Duodenal mucosa (tissue), 2 donors: Measurements from ENCODE around the gene ITPKB.
"Not testable (repeated sequence)": the region's sequence is repeated elsewhere in the genome, so short reads cannot be mapped to it uniquely, and the experiment has no call there.

Experiments used
- H3K27ac ChIP-seq: one replicate; pipeline ENCODE4 v1.7.0; 2013; ENCODE audit warnings: low read depth, low read length
- H3K27me3 ChIP-seq, 2 donors: one replicate each; pipeline ENCODE4 v1.7.0; 2013; ENCODE audit warnings: low read length in 2 of 2, control low read depth in 1 of 2; ENCODE audit not compliant: insufficient read depth in 2 of 2, control insufficient read depth in 1 of 2
- H3K36me3 ChIP-seq, 2 donors: one replicate each; pipeline ENCODE4 v1.7.0; 2013; ENCODE audit warnings: low read length in 2 of 2, control low read depth in 1 of 2; ENCODE audit not compliant: insufficient read depth in 2 of 2, control insufficient read depth in 1 of 2
- H3K4me1 ChIP-seq, 2 donors: one replicate each; pipeline ENCODE4 v1.7.0; 2013; ENCODE audit warnings: low read length in 2 of 2, control low read depth in 1 of 2; ENCODE audit not compliant: insufficient read depth in 2 of 2, control insufficient read depth in 1 of 2
- H3K4me3 ChIP-seq, 2 donors: one replicate each; pipeline ENCODE4 v1.7.0; 2013; ENCODE audit warnings: low read length in 2 of 2, low read depth in 1 of 2
- H3K9ac ChIP-seq, 2 donors: one replicate each; pipeline ENCODE4 v1.7.0; 2013; ENCODE audit warnings: low read length in 2 of 2, low read depth in 1 of 2
- H3K9me3 ChIP-seq, 2 donors: one replicate each; pipeline ENCODE4 v1.7.0; 2013; ENCODE audit warnings: low read length in 2 of 2, control low read depth in 1 of 2; ENCODE audit not compliant: control insufficient read depth in 1 of 2

Gene ITPKB

DNA sequence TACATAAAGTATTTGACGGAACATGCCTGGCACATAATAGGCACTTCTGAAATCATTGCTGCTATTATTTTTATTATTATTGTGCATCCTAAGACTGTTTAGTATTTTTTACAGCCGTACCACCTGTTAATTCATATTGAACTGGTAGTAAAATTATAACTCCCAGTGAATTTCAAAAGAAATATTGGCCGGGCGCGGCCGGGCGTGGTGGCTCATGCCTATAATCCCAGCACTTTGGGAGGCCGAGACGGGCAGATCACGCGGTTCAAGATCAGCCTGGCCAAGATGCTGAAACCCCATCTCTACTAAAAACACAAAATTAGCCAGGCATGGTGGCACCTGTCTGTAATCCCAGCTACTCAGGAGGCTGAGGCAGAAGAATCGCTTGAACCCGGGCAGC, 18.5 kb downstream of the ITPKB start:
- not testable (repeated sequence) for H3K36me3 ChIP-seq, H3K27ac ChIP-seq, H3K4me3 ChIP-seq, H3K9me3 ChIP-seq, H3K9ac ChIP-seq, H3K27me3 ChIP-seq
- peaks cover 21 to 23% of the 10 kb centered on the region in 2 donors for H3K4me1 ChIP-seq

DNA sequence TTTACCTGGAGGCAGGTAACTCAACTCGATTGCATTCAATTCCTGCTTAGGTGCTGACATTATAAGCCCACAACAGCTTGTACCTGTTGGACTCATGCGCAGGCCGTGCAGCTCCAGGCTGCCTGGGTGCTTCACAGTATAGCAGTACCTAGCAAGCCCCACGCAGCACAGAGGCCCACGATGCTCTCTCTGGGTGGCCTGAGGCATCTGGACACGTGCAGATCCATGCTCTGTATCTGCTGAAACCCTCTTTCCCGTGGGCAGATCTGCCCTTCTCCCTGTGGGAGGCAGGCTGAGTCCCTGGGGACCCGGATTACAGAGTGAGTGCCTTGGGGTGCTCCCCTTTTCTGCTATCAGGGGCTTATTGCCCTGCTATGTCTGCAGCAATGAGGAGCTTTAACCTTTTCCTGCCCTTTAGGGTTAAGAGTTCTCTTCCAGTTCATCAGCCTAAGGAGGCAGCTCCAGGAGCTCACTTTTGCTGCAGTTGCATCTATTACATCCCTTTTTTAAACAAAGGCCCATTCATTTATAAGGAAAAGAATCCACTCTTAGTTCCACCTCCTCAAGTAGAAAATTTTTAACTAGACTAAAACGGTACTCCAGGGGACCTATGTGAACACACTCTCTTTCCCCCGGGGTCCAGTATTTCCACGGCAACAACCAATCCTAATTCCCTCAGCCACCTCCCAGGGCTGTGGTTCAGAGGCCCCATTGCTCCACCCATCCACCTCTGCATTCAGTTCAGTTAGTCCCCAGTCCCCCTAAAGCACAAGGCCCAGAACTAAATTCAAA, 19.3 kb downstream of the ITPKB start:
- no peaks in the 10 kb centered on the region for H3K9me3 ChIP-seq
- no peak overlapping the region for H3K27ac ChIP-seq
- H3K9ac ChIP-seq = no peak overlapping the region
- H3K27me3 ChIP-seq = no peaks in the 10 kb centered on the region
- H3K4me1 ChIP-seq = peaks cover 19 to 21% of the 10 kb centered on the region in 2 donors
- H3K36me3 ChIP-seq = peaks cover 0 to 3% of the 10 kb centered on the region in 2 donors
- no peak overlapping the region for H3K4me3 ChIP-seq

DNA sequence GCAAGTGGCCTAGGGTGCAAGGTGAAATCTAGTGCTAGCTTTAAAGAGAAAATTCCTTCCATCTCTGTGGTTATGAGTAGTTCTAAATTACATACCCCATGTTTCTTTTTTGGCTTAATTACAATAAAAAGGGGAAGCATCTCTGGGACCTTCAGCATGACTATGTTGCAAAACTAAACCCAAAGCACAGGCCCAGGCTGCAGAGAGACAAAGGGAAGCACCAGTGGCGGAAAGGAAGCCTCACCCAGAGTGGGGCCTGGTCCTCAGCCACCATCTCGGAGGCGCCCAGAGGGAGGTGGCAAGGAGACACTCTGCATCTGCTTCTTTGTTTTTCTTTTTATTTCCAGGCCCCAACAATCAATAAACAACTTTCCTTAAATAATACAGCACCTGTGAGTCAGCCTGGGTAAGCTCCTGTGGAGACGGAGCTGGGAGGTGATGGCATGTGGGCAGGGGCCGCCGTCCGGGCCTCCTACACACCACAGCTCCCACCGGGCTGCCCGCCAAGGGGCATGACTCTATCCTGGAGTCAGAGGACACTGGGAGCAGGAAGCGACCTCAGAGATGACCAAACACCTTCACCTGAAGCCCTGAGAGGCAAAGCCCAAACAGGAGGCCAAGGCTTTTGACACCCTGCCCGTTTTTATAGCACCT, 21.7 kb downstream of the ITPKB start:
- no peak overlapping the region for H3K27ac ChIP-seq
- no peak overlapping the region for H3K9ac ChIP-seq
- H3K27me3 ChIP-seq = no peaks in the 10 kb centered on the region
- H3K36me3 ChIP-seq = peaks cover 6 to 9% of the 10 kb centered on the region in 2 donors
- peaks cover 0 to 7% of the 10 kb centered on the region in 2 donors for H3K9me3 ChIP-seq
- H3K4me3 ChIP-seq = no peak overlapping the region
- H3K4me1 ChIP-seq = peaks cover 5 to 15% of the 10 kb centered on the region in 2 donors

DNA sequence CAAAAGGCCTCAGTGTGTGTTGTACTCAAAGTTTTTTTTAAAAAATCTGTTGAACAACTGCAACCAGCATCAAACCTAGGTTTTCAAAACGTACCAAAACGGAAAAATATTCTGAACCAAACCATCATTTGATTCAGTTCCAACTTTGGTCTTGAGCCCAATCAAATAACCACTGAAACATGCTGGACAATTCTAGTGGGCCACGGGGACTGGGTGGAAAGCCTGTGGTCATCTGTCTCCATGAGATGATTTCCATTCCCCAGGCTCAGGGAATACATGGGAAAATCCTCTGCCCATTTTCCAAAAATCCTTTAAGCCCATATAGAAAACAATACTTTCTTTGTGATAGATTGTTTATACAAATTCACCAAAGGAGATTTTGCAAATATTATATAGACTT, 22.5 kb downstream of the ITPKB start:
- Histone ChIP-seq H3K4me1 (peaks cover 13 to 22% of the 10 kb centered on the region in 2 donors), H3K27ac (no peak overlapping the region), H3K36me3 (peaks cover 6% of the 10 kb centered on the region in 2 donors), H3K4me3 (no peak overlapping the region), H3K9me3 (peaks cover 0 to 7% of the 10 kb centered on the region in 2 donors), H3K9ac (no peak overlapping the region), H3K27me3 (no peaks in the 10 kb centered on the region)

DNA sequence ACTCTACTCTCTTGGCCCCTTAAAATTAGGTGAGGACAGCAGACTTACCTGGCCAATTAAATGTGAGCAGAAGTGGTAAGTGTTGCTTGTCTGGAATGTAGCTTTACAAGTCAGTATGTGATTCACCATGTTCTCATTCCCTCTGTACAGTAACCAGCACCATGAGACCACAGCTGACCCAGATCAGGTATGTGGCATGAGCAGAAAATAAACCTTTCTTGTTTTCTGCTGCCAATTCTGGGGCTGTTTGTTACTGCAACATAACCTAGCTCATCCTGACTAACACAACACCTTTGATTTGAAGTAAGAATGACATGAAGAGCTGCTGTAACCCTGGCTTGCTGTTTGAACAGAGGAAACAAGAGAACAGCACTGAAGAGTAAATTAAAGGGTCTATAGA, 24.9 kb downstream of the ITPKB start:
- Histone ChIP-seq H3K4me3 (no peak overlapping the region), H3K9me3 (peaks cover 0 to 7% of the 10 kb centered on the region in 2 donors), H3K36me3 (peaks cover 6% of the 10 kb centered on the region in 2 donors), H3K4me1 (peaks cover 23 to 30% of the 10 kb centered on the region in 2 donors), H3K9ac (no peak overlapping the region), H3K27ac (no peak overlapping the region), H3K27me3 (no peaks in the 10 kb centered on the region)

DNA sequence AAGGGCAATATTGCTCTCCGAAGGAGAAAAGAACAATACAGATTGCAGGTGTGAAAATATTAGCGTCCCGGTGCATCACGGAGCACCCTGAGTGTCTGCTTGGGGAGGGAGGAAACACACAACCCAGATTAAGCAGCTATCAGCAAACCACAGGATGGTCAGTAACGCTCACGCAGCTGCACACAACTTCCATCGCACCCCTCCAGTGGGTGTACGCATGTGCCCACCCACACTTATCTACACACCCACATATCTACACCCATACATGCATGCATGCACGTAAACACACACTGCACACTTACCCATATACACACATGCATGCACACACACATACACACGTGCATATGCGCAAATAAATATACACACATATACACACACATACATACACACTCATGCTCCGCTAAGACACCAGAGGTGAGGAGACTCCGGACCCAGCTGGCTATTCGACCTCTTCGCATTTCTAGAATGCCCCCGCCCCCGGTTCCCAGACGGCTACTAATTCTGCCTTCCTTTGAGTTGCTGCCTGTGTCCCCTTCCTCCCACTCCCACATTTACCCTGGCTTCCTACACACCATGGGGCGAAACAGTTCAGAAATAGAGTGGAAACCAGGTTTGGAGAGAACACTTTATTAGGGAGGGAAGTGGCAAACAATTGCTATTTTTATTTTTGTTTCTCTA, 26.2 kb downstream of the ITPKB start:
- Histone ChIP-seq H3K27ac (no peak overlapping the region), H3K9ac (no peak overlapping the region)

DNA sequence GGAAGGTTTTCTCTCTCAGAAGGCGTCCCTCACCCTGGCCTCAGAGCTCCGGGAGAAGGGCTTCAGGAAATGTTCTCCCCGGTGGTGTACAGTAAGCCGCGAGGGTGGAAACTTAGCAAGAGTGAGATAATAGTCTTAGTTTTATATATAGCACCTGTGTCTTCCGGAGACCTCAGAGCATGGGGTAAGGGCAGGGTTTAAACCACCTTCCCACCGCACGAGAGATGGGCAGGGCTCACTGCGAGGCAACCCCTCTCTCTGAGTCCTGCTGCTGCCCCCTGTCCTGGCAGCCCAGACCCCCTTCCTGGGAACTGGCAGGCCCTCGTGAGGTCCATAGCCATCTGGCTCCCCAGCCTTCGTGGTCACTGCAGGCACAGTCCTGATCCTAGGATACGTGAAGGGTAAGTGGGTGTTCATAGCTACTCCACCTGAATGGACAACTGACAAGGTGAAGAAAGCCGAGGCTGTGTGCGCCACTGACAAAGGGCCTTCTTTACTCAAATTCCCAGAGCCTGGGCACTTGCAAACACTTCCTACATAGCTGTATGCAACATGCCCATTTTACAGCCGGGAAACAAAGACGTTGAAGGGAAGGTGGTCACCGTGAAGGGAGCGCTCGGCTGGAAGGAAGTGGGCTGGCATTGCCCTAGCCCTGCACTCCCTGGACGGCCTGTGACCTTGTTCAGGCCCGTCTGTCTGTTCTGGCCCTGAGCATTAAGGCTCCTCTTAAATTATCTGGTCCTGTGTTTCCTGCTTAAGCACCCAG, 26.9 kb downstream of the ITPKB start:
- H3K27ac ChIP-seq = no peak overlapping the region

More for the DNA sequence above, 26.2 kb downstream of the ITPKB start:
- Histone ChIP-seq H3K4me3 (no peak overlapping the region), H3K4me1 (peaks cover 36 to 42% of the 10 kb centered on the region in 2 donors), H3K9me3 (peaks cover 0 to 7% of the 10 kb centered on the region in 2 donors), H3K36me3 (peaks cover 6% of the 10 kb centered on the region in 2 donors), H3K27me3 (no peaks in the 10 kb centered on the region)

DNA sequence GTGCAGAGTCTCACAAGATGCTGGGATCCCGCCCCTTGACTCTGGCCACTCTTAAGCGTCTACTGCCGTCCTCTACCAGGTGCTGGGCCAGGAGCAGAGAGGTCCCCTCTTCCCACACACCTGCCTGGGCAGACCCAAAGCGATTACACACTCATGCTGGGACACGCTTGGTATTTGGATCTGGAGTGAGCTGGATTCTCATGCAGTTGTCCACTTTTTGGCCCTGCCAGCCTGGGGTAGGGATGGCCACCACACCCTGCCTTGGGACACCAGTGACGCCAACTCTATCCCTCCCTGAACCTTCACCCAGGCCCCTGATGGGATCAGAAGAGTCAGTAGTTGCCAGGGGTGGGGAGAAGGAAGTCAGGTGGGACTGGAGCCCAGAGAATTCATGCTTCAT, 28.6 kb downstream of the ITPKB start:
- Histone ChIP-seq H3K9ac (no peak overlapping the region), H3K27ac (no peak overlapping the region)

More for the DNA sequence above, 26.9 kb downstream of the ITPKB start:
- Histone ChIP-seq H3K27me3 (no peaks in the 10 kb centered on the region), H3K4me3 (peak overlapping the region in 1 of 2 donors; percentile 5), H3K36me3 (peaks cover 6% of the 10 kb centered on the region in 2 donors), H3K9ac (peak overlapping the region; percentile 6 to 7), H3K4me1 (peaks cover 42 to 48% of the 10 kb centered on the region in 2 donors), H3K9me3 (peaks cover 0 to 7% of the 10 kb centered on the region in 2 donors)

DNA sequence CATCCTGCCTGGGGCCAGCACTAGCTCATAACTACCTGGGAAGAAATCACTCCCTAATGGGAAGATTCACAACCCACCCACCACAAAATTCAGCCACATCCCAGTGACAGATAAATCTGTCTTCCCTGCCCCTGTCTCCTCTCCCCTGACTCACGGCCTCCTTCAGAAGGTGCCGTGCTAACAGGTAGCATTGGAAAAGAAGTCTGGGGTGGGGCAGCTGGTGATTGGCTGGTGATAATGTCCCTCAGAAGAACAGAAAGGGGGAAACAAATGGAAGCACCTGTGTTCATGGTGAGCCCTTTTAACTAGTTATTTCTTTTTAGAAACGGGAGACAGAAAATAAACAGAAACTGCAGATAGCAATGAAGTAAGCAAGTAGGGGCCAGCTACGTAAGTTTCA, 29.1 kb downstream of the ITPKB start:
- no peak overlapping the region for H3K27ac ChIP-seq
- H3K4me1 ChIP-seq = peaks cover 42 to 48% of the 10 kb centered on the region in 2 donors
- H3K4me3 ChIP-seq = no peak overlapping the region
- peaks cover 0 to 7% of the 10 kb centered on the region in 2 donors for H3K9me3 ChIP-seq
- H3K9ac ChIP-seq = no peak overlapping the region
- no peaks in the 10 kb centered on the region for H3K27me3 ChIP-seq
- H3K36me3 ChIP-seq = peaks cover 9 to 12% of the 10 kb centered on the region in 2 donors

More for the DNA sequence above, 28.6 kb downstream of the ITPKB start:
- H3K4me1 ChIP-seq = peaks cover 42 to 48% of the 10 kb centered on the region in 2 donors
- no peaks in the 10 kb centered on the region for H3K27me3 ChIP-seq
- no peak overlapping the region for H3K4me3 ChIP-seq
- peaks cover 0 to 7% of the 10 kb centered on the region in 2 donors for H3K9me3 ChIP-seq
- H3K36me3 ChIP-seq = peaks cover 9 to 10% of the 10 kb centered on the region in 2 donors
